GM18499 (cell line): ENCODE data around the gene KMT2C.
"Not testable (repeated sequence)": the region's sequence is repeated elsewhere in the genome, so short reads cannot be mapped to it uniquely, and the experiment has no call there.

Source experiments
- ATAC-seq: cut with Tn5 transposase; IDR thresholded peaks from one replicate; pipeline ENCODE4 v1.9.1; 2021; ENCODE audit warnings: moderate number of reproducible peaks; ENCODE audit not compliant: insufficient read depth, unreplicated experiment

KMT2C gene

DNA sequence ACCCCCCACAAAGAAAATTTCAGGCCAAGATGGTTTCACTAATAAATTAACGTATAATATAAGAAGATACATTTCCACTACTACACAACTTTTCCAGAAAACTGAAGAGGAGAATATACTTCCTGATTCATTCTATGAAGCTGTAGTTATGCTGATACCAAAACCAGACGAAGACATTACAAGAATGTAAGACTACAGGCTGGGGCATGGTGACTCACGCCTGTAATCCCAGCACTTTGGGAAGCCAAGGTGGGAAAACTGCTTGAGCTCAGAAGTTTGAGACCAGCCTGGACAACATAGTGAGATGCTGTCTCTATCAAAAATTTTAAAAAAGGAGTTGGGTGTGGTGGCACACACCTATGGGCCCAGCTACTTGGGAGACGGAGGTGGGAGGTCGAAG, 201.4 kb downstream of the KMT2C start:
- ATAC-seq: not testable (repeated sequence)

DNA sequence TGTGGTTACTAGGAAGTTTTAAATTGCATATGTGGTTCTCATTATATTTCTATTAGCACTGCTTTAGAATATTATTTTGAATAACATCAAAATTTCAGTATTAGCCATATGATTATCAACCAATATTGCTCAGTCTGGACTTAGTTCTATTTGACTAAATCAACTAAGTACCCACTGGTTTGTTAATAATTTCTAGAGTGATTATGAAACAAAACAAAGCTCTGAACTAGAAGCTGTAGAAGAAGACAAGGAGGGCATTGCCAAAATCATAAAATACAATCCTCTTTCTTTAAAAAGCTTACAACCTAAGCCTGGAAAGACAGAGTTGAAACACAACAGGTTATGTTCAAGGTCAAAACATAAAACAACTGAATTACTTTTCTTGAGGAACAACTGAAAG, 204.7 kb downstream of the KMT2C start:
- ATAC-seq: no peak

DNA sequence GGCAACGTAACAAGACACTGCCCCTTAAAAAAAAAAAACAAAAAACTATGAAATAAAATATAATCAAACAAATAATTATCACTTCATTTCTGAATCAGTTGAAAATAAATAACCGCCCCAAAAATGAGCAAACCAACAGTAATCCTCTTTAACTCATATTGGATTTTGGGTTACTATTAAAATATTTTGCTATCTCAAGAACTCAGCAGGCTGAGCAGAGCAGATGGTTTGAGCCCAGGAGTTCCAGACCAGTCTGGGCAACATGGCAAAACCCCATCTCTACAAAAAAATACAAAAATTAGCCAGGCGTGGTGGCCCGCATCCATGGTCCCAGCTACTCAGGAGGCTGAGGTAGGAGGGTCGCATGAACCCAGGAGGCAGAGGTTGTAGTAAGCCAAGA, 216.2 kb downstream of the KMT2C start:
- ATAC-seq: not testable (repeated sequence)

DNA sequence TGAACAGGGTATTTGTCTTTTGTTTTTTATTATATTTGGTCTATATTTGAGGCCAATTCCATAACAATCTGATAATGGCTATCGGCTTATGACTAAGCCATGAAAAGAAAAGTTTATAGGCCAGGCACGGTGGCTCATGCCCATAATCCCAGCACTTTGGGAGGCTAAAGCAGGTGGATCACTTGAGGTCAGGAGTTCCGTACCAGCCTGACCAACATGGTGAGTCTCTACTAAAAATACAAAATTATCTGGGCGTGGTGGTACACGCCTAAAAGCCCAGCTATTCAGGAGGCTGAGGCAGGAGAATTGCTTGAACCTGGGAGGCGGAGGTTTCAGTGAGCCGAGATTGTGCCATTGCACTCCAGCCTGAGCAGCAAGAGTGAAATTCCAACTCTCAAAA, 227.0 kb downstream of the KMT2C start:
- not testable (repeated sequence) for ATAC-seq

DNA sequence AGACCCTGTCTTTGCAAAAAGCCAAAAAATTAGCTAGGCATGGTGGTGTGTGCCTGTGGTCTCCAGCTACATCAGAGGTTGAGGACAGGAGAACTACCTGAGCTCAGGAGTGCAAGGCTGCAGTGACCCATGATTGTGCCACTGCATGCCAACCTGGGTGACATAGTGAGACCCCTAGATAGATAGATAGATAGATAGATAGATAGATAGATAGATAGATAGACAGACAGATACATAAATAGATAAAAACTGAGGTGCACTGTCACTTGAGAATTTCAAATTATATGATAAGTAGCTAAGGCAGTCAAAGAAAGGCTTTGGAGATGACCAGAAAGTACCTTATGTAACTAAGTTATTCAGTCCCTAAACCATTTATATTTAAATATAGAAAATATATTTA, 231.4 kb downstream of the KMT2C start:
- ATAC-seq: not testable (repeated sequence)

DNA sequence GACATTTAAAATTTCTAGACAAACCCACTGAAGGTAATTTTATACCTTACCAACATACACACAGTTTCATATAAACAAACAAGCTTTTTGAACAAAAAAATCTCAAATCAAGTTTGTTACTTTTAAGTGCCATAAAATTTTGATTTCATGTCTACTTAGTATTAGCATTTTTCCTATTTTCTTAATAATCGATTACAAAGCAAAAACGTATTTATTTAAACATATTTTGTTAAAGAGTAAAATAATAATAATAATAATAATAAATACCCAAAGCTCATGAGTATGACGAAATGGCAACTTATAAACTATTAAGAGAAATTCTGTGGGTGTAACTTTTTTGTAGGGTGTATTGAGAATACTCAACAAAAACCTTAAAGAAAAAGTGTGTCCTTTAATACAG, 232.7 kb downstream of the KMT2C start:
- no peak for ATAC-seq

DNA sequence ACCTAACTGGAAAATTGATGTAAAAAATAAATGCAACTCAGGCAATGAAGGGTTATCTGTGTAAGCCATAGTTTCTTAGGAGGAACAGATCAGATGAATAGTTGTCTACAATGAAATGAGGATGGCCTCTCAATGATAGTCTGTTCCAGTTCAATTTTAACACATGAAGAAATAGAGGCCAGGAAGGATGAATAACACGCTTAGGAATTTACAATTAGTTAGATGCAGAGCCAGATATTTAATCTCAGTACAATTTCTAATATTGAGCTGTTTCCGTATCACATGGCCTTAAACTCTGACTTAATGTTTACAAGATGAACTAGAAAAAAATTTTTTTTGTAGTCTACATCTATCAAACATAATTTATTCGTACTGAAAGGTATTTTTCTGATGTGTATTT, 233.7 kb downstream of the KMT2C start:
- no peak for ATAC-seq

DNA sequence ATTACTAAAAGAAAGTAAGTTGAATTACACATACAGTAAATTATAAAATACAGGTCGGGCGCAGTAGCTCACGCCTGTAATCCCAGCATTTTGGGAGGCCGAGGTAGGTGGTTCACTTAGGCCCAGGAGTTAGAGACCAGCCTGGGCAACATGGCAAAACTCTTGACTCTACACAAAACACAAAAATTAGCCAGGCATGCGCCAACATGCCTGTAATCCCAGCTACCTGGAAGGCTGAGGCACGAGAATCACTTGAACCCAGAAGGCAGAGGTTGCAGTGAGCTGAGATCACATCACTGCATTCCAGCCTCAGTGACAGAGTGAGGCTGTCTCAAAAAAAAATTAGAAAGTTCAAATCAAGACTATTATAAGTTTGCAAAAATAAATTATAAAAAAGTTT, 235.4 kb downstream of the KMT2C start:
- ATAC-seq: no peak

DNA sequence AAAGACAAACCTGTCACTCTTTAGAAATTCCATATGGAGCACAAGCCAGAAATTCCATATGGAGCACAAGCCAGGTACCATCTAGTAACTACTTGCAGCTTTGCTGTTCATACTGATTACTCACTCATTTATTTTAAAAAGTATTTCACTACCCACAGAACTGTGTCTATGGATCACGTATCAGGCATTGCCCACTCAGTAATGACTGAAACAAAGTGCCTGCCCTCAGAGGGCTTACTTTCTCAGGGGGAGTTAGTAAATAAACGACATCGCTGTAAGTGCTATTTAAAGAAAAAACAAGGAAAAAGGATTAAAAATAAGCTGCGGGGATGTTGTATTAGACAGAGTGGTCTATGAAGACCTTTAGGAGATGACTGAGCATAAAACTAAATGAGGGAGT, 239.4 kb downstream of the KMT2C start:
- ATAC-seq: no peak

DNA sequence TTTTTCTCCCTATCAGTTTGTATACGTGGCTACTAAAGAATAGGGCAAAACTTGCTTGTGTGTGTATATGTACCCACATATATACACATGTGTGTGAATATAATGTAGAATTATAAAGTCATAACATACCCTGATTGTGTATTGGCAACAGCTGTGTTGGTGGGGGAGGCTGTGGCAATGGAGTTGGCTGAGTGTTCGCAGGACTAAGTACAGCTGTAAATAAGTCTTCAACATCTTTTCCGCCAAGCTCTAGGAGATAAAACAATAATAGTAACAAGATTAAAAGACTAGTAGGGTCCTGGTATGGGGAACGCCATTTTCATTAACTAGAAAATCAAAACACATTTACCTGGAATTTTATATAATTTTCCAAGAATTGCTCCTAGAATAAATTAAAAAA, 241.9 kb downstream of the KMT2C start:
- no peak for ATAC-seq

DNA sequence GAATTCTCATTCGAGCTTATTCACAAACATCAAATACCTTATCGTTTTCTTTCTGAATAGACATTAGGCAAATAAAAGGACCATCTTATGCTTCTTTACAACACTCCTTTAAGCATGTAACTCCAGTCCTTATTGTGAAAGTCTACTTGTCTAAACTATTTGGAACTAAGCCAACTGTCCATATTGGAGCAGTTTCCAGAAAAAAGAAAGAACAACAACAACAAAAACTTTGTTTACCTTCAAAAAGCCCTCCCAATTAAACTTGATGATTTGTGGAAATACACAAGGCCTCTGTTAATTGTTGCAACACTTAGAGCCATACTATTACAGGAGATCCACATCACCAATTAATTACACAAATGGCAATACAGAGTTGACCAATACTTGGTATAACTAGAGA, 246.7 kb downstream of the KMT2C start:
- ATAC-seq: no peak

DNA sequence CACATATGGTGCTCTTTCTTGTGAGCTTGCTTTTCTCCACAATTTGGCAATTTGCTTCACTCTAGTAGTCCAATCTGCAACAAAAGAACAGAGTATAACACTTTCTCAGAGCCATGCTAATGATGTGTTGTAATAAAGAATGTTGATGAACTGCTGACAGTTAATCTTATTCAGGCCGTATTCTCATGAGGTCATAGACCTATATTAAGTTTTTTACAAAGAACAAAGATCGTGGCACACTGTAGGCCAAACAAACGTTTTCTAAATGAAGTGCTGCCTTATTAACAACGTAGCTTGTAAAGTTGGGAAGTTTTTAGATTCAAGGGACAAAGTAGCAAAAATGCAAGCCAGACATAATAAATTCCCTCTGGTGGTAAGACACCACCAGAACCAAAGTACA, 250.2 kb downstream of the KMT2C start:
- no peak for ATAC-seq

DNA sequence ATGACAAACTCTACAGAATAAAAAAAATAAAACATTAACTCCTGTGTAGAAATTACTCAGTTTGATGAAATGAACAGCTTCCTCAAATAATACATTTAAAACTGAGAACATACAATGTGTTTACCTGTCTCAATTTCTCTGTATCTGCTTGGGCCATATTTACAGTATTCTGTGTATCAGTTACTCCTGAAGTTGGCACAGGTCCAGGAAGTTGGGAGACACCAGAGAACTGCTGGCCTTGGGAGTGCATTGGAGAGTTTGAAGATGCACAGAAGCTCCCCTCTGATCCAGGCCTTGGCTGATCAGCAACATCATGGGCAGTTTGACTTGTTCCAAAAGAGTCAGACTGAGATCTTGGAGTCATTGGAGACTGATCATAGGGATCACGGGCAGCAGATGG, 255.2 kb downstream of the KMT2C start:
- ATAC-seq: no peak

DNA sequence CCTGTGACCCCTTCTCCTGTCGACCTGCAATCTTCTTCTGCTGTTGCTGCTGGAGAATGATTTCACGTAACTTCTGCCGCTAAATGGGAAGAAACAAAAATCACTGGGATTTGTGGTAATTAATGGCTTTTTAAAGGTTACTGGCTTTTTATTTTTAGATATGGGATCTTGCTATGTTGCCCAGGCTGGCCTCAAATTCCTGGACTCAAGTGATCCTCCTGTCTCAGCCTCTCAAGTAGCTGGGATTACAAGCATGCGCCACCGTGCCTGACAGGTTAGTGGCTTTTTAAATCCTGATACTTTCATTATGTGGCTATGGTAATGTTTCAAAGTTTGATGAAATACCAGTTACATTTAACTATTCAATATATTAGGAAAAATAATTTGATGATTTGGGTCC, 255.8 kb downstream of the KMT2C start:
- ATAC-seq: no peak

DNA sequence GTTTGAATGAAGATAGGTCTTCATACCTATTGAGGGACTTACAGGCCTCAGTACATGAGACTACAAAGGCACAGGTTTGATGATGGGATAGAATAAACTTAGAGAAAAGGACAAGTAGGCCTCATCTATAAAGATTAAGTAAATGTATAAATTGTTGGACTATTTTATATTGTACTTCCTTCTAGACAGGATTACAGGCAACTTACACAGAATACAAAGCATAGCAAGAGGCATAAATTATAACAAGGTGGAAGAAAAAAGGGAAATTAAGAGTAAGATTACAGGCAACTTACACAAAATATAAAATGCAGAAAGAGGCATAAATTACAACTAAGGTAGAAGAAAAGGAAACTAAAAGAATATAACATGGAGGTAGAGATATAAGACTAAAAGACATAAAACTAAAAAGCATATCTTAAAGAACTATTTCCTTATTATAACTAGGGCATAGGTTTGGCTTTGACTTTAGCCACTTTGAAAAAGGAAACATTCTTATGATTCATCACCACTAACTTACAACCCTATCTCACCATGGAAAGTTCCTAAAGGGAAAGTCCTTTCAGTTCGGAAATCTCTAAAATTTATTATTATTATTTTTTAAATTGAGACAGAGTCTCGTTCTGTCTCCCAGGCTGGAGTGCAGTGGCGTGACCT, 257.3 kb downstream of the KMT2C start:
- ATAC-seq: no peak

DNA sequence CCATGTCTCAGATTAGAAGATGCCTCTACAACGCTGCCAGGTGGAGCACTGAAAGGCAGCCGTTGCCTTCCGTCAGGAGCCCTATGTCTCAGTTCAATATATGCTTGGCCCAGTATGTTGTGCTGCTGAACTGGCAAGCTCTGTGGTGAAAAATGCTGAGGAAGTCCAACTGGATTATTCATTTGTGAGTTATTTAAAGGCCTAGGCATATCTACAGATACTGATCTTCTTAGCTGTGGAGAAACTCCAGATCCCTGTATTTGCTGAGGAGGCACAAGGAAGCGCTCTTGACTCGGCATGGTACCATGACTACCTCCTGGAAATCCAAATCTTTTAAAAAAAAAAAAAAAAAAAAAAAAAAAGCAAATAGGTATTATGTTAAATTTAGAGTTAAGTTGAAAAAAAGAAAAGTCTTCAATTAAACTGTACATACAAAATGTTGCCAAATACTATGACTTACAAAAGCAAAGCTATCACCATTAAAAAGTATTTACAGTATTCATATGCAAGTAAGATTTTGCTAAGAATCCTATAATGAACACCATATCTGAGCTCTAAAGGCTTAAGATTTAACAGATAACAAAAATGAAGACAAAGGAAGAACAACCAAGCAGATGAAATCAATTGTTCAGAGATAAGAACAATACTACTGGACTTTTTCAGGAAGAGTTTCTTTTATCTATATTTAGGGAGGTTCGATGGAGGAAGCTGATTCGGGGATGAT, 258.0 kb downstream of the KMT2C start:
- no peak for ATAC-seq

DNA sequence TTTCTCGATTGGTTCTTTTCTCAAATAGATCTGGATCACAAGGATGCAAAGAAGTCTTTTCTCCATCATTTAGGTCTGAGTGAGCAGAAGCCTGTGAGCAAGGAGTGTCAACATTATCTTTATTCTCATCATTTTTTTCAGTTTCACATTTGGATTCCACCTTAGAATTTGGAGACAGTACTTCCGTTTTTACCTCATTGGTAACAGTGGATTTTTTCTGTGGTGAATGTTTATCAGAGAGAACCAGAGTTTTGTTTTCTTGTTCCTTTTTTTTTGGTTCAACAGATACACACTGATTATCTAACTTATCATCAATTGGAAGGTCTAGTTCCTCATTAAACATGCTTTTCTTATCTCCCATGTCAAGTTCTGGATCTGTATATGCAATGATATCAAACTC, 259.0 kb downstream of the KMT2C start:
- ATAC-seq: peak; percentile 58

DNA sequence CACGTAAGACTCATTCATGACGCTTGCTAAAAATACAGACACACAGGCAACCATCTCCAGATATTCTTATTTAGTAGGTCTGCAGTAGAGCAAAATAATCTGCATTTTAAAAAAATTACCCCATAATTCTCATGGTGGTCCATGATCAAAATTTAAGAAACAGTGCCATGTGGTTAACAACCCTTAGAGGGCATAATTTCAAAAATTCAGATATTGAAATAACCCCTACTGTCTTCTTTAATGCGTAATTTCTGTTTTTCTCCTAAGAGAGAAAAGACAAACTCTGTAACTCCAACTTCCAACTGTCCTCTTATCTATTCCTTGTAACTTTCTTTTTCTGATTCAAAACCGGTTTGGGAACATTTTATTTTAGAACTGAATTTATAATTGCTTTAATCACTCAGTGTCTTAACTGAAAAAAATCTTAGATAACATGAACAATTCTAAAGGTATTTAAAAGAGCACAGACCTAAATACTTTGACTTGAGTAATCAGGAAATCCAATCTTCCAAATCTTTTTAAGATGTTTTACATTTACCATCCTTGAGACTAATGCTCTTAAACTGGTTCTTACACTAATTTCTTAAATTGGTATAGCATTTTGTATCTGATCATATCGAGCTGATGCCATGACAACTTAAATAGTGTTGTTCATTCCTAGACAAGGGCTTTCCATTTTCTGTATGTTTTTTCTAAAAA, 262.3 kb downstream of the KMT2C start:
- no peak for ATAC-seq

DNA sequence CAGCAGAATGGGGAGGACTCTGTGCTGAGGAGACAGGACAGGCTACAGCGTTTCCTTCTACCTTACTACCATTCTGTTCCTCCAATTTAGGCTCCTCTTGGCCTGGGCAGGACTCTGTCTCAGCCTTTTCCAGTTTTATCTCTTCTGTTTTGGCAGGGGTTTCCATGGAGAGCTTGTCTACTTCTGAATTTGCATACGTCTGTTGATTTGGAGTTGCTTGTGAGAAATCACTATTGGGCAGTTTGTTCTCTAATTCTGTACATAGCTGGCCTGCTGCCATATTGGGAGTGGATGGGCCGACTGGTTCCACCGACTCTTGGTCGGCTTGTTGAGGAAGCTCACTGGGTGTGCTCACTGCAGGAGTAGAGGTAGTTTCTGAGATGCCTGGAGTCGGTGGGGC, 273.5 kb downstream of the KMT2C start:
- ATAC-seq: no peak

DNA sequence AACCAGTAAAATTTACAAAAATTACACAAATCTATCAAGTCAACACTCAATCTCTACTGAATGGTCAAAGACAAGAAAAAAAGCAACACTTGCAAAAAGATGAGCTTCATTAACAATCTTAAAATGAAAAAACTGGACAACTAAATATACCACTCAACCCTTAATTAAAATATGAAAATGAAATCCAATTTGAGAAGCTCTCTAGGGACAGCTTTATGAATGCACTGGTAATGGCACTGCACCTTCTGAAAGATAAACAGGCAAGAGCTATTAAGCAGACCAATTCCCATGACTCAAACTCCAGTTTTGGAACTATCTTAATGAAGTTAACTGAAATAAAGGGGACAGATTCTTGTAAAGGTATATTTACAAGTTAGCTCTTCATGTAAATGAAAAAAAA, 274.6 kb downstream of the KMT2C start:
- ATAC-seq: no peak

DNA sequence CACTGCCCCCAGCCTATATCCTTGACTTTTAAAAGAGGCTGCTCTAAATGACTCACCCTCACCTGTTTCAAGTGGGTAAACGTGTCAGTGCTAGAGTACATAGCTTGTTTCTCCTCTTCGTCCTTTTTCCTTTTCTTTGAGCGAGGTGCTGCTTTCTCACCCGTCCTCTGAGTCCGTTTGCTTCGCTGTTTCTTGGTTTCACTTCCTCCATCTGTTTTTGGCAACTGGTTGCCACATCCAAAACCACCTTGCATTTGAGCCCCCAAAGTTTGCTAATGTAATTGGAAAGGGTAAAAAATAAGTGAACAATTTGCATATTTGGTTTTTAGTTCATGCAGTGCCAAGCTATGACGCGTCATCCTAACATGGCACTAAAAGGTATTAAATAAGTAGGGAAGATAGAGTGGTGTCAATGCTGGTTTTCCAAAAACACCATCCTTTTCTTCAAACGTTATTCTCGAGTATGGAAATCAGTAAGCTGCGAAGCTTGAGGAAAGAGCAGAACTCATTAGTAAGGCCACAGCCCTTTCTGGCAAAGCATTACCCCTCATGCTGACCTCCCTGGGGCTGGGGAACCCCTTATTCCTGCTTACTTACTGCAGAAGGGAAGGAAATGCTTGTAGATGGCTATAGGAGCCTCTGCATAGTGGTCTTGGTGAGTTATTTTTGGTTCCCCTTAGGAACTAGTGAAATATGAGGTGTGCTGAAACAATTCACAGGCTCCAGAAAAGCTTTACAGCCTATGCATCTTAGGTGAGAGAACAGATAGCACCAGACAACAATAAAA, 276.8 kb downstream of the KMT2C start:
- peak; percentile 91 for ATAC-seq
